GM19463 (cell line): ENCODE results near the gene MILR1.

Source experiments
- ATAC-seq: cut with Tn5 transposase; IDR thresholded peaks from one replicate; pipeline ENCODE4 v1.9.1; 2021; ENCODE audit warnings: mild to moderate bottlenecking, moderate library complexity; ENCODE audit not compliant: unreplicated experiment

MILR1 gene

DNA sequence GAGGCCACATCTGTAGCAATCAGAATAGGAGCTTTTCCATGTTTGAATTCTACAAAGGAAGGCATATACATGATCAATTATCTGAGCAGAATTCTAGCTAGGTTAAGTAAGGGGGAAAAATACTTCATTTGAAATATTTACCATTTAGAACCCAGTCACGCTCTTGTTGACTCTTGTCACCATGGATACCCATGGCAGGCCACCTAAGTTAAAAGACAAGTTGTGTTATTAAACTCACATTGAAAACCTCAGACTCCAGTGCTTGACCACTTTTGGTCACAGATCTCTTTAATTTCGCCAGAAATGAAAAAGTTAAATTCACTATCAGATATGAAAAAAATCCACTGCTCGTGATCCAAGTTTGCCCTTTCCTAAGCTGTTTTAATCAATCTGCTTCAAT lies 53.1 kb downstream of the MILR1 start:
- ATAC-seq = no peak

DNA sequence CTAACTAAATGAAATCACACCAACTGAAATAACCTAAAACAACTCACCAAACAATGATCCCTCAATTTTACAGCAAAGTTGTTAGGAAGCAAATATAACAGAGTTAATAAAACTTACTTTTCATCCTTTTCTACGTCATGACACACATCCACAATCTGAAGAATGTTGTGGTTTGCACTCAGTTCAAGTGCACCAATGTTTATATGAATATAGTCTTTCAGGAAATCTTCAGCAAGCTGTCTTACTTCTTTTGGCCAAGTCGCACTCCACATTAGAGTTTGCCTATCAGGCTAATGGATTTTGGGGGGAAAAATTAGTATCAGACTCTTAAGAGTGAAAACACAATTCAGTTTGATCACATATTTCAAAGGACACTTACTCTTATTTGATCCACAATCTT lies 53.9 kb downstream of the MILR1 start:
- ATAC-seq = no peak

DNA sequence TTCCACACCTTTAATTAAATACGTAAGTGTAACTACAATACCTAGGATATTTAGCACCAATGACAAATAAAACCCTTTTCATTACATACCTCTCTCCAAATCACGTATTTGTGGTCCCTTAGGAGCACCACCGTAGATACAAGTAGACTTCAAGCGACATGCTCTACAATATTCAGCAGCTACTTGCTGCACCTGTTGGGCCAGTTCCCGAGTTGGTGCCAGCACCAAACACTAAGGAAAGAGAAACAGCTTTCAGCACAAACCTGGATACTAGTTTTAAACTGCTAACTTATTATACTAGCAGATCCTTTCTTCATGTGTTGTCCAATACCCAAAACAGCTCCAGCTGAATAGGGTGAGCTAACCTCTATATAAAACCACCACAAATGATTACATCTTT lies 54.4 kb downstream of the MILR1 start:
- ATAC-seq = no peak

GRCh38 chr17:64503821-64504768 lies 55.2 kb downstream of the MILR1 start:
- ATAC-seq = no peak

DNA sequence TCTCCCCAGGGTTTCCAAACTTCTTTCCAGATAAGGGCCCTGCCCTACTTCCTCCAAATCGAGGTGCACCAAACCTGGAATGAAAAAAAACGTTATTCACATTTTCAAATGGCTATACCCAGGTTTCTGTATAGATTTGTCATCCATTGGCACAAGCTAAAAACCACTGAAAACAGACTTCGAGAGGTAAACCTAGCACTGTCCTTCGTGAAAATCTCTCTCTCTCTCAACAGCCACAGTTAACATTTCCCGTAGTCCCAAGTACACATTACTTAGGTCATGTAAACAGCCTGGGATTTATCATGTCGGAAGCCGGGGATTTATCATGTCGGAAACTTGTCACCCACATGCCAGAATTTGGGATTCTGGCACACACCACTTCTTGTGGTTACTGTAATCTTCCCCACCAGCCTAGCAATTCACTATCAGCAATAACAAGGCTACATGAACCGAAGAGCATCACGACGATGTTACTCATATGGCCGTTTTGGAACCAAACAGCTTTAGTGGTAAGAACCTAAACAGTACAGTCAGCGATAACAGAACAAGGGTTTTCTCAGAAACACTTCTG lies 55.9 kb downstream of the MILR1 start:
- ATAC-seq = no peak

DNA sequence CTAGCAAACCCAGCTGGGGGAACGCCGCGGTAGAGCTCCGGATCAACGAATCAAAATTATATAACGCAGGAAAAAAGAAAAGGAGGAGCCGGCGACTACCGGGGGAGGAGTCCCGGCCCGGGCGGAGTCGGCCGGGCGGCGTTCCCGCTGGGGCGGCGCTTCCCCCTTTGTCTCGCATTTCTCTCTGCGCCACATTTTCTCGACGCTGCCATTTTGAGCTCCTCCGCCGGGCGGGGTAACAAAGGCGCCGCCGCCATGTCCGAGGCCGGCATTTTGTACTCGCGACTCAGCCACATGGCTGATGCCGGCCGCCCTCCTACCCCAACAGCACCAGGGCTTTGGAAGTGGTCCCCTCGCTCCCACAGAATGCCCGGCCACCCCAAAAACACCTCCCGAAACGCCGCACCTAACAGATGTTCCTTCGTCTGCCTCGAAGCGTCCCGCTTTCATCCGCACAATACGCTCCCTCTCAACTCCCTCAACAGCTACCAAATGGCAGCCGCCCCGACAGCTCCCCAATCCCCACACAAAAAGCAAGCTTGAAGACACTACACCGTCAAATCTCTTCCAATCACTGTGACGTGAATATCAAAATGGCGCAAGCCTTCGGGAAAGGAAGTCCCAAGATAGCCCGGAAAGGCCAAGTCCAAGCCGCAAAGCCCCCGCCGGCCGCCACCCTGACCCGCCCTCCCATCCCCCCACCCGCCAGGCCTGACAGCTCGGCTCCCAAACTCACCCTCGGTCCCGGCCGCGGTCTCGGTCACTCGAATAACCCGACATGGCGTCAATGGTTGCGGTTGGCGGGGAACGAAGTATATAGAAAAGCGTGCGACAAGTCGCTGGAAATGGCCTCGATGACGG lies 56.7 kb downstream of the MILR1 start:
- ATAC-seq = no peak

DNA sequence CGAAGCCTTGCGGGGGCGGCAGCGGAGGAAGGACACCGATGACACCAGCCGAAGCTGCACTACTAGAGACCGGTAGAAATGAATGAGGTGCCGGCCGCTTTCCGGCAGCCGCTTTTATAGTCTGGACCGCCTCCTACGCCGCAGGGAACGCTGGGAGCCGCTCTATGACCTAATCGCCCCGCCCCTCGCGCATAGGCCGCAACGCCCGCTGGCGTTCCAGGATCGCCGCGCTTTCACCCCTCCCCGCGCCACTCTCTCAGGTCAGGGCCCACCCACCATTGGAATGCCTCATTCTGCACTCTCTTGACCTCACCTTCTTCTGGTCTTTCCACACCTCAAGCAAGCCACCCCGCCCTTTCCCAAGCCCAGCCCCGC lies 57.3 kb downstream of the MILR1 start, which contains the start of gene DDX5:
TSS of gene DDX5 (minus strand) at position 89 of the 375 bp plus-strand sequence. CDS start 170 bp downstream, outside the sequence.
- peak; percentile 60 for ATAC-seq

GRCh38 chr17:64506576-64507412 lies 57.9 kb downstream of the MILR1 start, which contains the start of gene CEP95:
CEP95 (plus strand) TSS chr17:64506977; CDS start chr17:64507098, 121 bp downstream.
- ATAC-seq = peak; percentile 57

DNA sequence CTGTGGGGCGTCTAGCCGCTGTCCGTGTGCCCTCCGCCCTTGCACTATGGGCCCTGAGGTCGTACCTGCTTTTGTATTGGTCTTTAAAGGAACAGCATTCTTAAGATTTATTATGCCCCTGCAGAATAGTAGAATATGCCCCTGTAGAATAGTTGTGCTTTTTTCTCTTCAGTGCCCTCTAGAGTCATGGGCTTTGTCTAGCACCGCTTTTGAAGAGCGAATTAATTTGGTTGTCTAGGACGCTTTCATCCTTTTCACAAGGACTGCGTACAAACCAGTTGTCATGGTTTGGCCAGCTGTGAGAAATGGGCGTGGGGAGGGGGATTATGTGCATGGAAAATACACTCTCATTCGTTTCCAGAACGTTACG lies 58.5 kb downstream of the MILR1 start:
- ATAC-seq = no peak

- ATAC-seq = no peak
Measured at GRCh38 chr17:64508683-64509082, 59.8 kb downstream of the MILR1 start.

GRCh38 chr17:64509179-64509578 lies 60.3 kb downstream of the MILR1 start:
- no peak for ATAC-seq

DNA sequence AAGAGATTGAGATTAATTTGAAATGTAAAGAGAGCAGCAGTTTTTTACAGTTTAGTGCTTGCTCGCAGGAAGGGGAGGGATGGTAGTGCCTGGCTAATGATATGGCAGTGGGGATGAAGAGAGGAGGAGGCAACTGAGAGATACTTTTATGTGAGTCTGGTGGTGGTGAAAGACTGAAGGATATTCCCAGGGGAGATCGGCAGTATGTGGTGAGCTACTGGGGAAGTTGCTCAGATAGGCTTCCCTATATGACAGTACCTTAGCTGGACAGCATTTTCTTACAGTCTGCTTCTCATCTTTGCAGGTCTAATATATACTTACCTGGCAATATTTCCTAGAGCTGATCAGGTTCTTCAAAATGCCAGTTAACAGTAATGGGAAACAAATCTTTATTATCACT lies 66.5 kb downstream of the MILR1 start:
- no peak for ATAC-seq

- ATAC-seq = no peak
Measured at GRCh38 chr17:64515829-64516228, 66.9 kb downstream of the MILR1 start.
